Naive thymus-derived CD4-positive, alpha-beta T cell (primary cell): ENCODE measurements around the gene ZNF679. TPM values are rescaled to one million over a fixed set of nuclear protein-coding genes. Genes with fewer than 3 reads are reported as not detected.
"Not testable (repeated sequence)": the region's sequence is repeated elsewhere in the genome, so short reads cannot be mapped to it uniquely, and the experiment has no call there.

ENCODE experiments used
- ATAC-seq: fragments of 150-1000 bp; cut with Tn5 transposase; 2 replicates; pipeline ENCODE4 v1.10.0; 2021; ENCODE audit warnings: mild to moderate bottlenecking, moderate library complexity
- CTCF ChIA-PET: fragments of 350-600 bp; sonication (Branson Sonifier 250); formaldehyde crosslinking; loops from one replicate; lab custom pipeline; 2021; ENCODE audit warnings: antibody characterized with exemption; lab: Charles Lee
- POLR2A ChIA-PET: fragments of 350-600 bp; sonication (Branson Sonifier 250); formaldehyde crosslinking; loops from one replicate; lab custom pipeline; 2021; ENCODE audit warnings: antibody characterized with exemption, inconsistent platforms; lab: Charles Lee
- DNase-seq, 9 donors: peaks; one replicate each; pipeline versions ENCODE4 v3.0.0 to v3.0.0-alpha.2; 2020 to 2022; ENCODE audit warnings: mixed read lengths in 1 of 9
- H3K27ac ChIP-seq: one replicate; pipeline ENCODE4 v1.7.0; 2013; ENCODE audit warnings: mild to moderate bottlenecking, low read depth, low read length, moderate library complexity
- H3K27me3 ChIP-seq, 2 donors: one replicate each; pipeline ENCODE4 v1.7.0; 2013; ENCODE audit warnings: low read length in 2 of 2, mild to moderate bottlenecking in 2 of 2, moderate library complexity in 2 of 2; ENCODE audit not compliant: control insufficient read depth in 2 of 2, insufficient read depth in 2 of 2
- H3K36me3 ChIP-seq, 3 experiments: 1 replicate in 2 of 3; 2 replicates in 1 of 3; pipeline ENCODE4 v1.7.0; 2013; ENCODE audit warnings: low read length in 3 of 3, mild to moderate bottlenecking in 3 of 3, moderate library complexity in 1 of 3; ENCODE audit not compliant: insufficient read depth in 3 of 3, control insufficient read depth in 2 of 3
- H3K4me1 ChIP-seq, 2 donors: one replicate each; pipeline ENCODE4 v1.7.0; 2013; ENCODE audit warnings: low read length in 2 of 2, mild to moderate bottlenecking in 2 of 2, moderate library complexity in 1 of 2; ENCODE audit not compliant: control insufficient read depth in 2 of 2, insufficient read depth in 2 of 2
- H3K4me3 ChIP-seq: 2 replicates; pipeline ENCODE4 v1.7.0; 2013; ENCODE audit warnings: mild to moderate bottlenecking, low read length
- H3K9me3 ChIP-seq, 3 experiments: 1 replicate in 2 of 3; 2 replicates in 1 of 3; pipeline ENCODE4 v1.7.0; 2013; ENCODE audit warnings: low read length in 3 of 3; ENCODE audit not compliant: control insufficient read depth in 2 of 3
- H3K27ac Mint-ChIP-seq, 9 donors: one replicate each; pipeline ENCODE4 v1.8.0; 2020 to 2022; ENCODE audit warnings: mixed read lengths in 9 of 9, mild to moderate bottlenecking in 8 of 9, moderate library complexity in 5 of 9, inconsistent platforms in 2 of 9
- H3K27me3 Mint-ChIP-seq, 5 donors: one replicate each; pipeline ENCODE4 v1.8.0; 2021 to 2022; ENCODE audit warnings: mixed read lengths in 5 of 5, mild to moderate bottlenecking in 1 of 5
- H3K36me3 Mint-ChIP-seq, 5 donors: one replicate each; pipeline ENCODE4 v1.8.0; 2020 to 2022; ENCODE audit warnings: mixed read lengths in 5 of 5, mild to moderate bottlenecking in 3 of 5, inconsistent platforms in 1 of 5
- H3K4me1 Mint-ChIP-seq, 7 donors: one replicate each; pipeline ENCODE4 v1.8.0; 2020 to 2022; ENCODE audit warnings: mixed read lengths in 7 of 7, mild to moderate bottlenecking in 3 of 7, inconsistent platforms in 1 of 7
- H3K4me3 Mint-ChIP-seq, 10 donors: one replicate each; pipeline ENCODE4 v1.8.0; 2020 to 2022; ENCODE audit warnings: mild to moderate bottlenecking in 10 of 10, mixed read lengths in 10 of 10, moderate library complexity in 6 of 10, inconsistent platforms in 2 of 10
- H3K9me3 Mint-ChIP-seq, 11 donors: one replicate each; pipeline ENCODE4 v1.8.0; 2020 to 2022; ENCODE audit warnings: mixed read lengths in 11 of 11, mild to moderate bottlenecking in 4 of 11, inconsistent platforms in 1 of 11, moderate library complexity in 1 of 11
- intact Hi-C, 2 donors: fragments of 100-400 bp; cut with micrococcal nuclease; formaldehyde crosslinking; loops; one replicate each; pipeline ENCODE4 v1.15.1; 2023
- polyA plus RNA-seq, 2 donors: library from polyadenylated mRNA; unstranded; fragments of 300-500 nt; fragmentation: Illumina TruSeq; gene quantifications; one replicate each; pipeline ENCODE4 v1.2.3, GENCODE V29; 2021
- total RNA-seq, 6 experiments: library from RNA in 5 of 6; stranded (reverse) in 5 of 6; gene quantifications; 1 replicate in 5 of 6; 2 replicates in 1 of 6; pipeline ENCODE4 v1.2.3 and lab custom pipeline; 2021 to 2026

ZNF679 gene
- total and polyA plus RNA-seq, 7 experiments from 2014 or later = not detected

DNA sequence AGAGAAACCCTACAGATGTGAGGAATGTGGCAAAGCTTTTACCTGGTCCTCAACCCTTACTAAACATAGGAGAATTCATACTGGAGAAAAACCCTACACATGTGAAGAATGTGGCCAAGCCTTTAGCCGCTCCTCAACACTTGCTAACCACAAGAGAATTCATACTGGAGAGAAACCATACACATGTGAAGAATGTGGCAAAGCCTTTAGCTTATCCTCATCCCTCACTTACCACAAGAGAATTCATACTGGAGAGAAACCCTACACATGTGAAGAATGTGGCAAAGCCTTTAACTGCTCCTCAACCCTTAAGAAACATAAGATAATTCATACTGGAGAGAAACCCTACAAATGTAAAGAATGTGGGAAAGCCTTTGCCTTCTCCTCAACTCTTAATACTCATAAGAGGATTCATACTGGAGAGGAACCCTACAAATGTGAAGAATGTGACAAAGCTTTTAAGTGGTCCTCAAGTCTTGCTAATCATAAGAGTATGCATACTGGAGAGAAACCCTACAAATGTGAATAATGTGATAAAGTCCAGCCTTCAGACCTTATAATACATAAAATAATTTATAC is 38.2 kb downstream of the ZNF679 start:
- intact Hi-C loops = no loop called here
- Histone ChIP-seq H3K9me3 (peaks cover 0 to 38% (median 0%) of the 10 kb centered on the region in 3 experiments), H3K4me3 (no peak overlapping the region), H3K27me3 (no peaks in the 10 kb centered on the region), H3K36me3 (no peaks in the 10 kb centered on the region), H3K27ac (no peak overlapping the region), H3K4me1 (no peaks in the 10 kb centered on the region)
- Mint-ChIP-seq H3K27ac (no peak overlapping the region), H3K27me3 (no peaks in the 10 kb centered on the region), H3K9me3 (peaks cover 5 to 79% (median 34%) of the 10 kb centered on the region in 11 donors), H3K36me3 (peaks cover 0 to 7% (median 4%) of the 10 kb centered on the region in 5 donors), H3K4me3 (no peak overlapping the region), H3K4me1 (no peaks in the 10 kb centered on the region)
- ATAC-seq (no peak), DNase-seq (no peak)
- CTCF ChIA-PET = no interaction called here
- POLR2A ChIA-PET = no interaction called here

- peaks cover 0 to 1% (median 0%) of the 10 kb centered on the region in 5 donors for H3K36me3 Mint-ChIP-seq
- H3K9me3 Mint-ChIP-seq = peaks cover 4 to 51% (median 16%) of the 10 kb centered on the region in 11 donors
- Histone ChIP-seq H3K36me3 (no peaks in the 10 kb centered on the region), H3K9me3 (no peaks in the 10 kb centered on the region), H3K27ac (no peak overlapping the region), H3K27me3 (no peaks in the 10 kb centered on the region), H3K4me3 (no peak overlapping the region), H3K4me1 (no peaks in the 10 kb centered on the region)
- H3K4me1 Mint-ChIP-seq = no peaks in the 10 kb centered on the region
- ChIA-PET POLR2A (no interaction called here), CTCF (no interaction called here)
- DNase-seq (no peak), ATAC-seq (no peak)
- intact Hi-C loops = no loop called here
- no peak overlapping the region for H3K4me3 Mint-ChIP-seq
- no peak overlapping the region for H3K27ac Mint-ChIP-seq
- H3K27me3 Mint-ChIP-seq = no peaks in the 10 kb centered on the region
Measured at GRCh38 chr7:64277630-64278029, 49.4 kb downstream of the ZNF679 start.

GRCh38 chr7:64294701-64295420 is 66.6 kb downstream of the ZNF679 start:
- CTCF ChIA-PET = no interaction called here
- no peak overlapping the region for H3K27ac Mint-ChIP-seq
- H3K36me3 Mint-ChIP-seq = no peaks in the 10 kb centered on the region
- POLR2A ChIA-PET = no interaction called here
- Histone ChIP-seq H3K27me3 (no peaks in the 10 kb centered on the region), H3K4me3 (no peak overlapping the region), H3K36me3 (no peaks in the 10 kb centered on the region), H3K27ac (no peak overlapping the region), H3K9me3 (no peaks in the 10 kb centered on the region), H3K4me1 (no peaks in the 10 kb centered on the region)
- intact Hi-C loops = no loop called here
- DNase-seq = no peak
- H3K27me3 Mint-ChIP-seq = no peaks in the 10 kb centered on the region
- H3K4me3 Mint-ChIP-seq = no peak overlapping the region
- ATAC-seq = no peak
- no peaks in the 10 kb centered on the region for H3K4me1 Mint-ChIP-seq
- peaks cover 0 to 40% (median 0%) of the 10 kb centered on the region in 11 donors for H3K9me3 Mint-ChIP-seq

GRCh38 chr7:64297418-64297817 is 69.1 kb downstream of the ZNF679 start:
- intact Hi-C loops, H3K4me3 Mint-ChIP-seq: not testable (repeated sequence)

GRCh38 chr7:64300641-64301405 is 72.5 kb downstream of the ZNF679 start:
- H3K4me1 Mint-ChIP-seq = peaks cover 0 to 2% (median 0%) of the 10 kb centered on the region in 7 donors
- intact Hi-C loops = no loop called here
- Histone ChIP-seq H3K4me3 (no peak overlapping the region), H3K36me3 (no peaks in the 10 kb centered on the region), H3K9me3 (no peaks in the 10 kb centered on the region), H3K27me3 (no peaks in the 10 kb centered on the region), H3K27ac (no peak overlapping the region), H3K4me1 (no peaks in the 10 kb centered on the region)
- no peaks in the 10 kb centered on the region for H3K36me3 Mint-ChIP-seq
- ChIA-PET CTCF (no interaction called here), POLR2A (no interaction called here)
- H3K4me3 Mint-ChIP-seq = no peak overlapping the region
- ATAC-seq (no peak), DNase-seq (no peak)
- peaks cover 0 to 31% (median 0%) of the 10 kb centered on the region in 11 donors for H3K9me3 Mint-ChIP-seq
- no peaks in the 10 kb centered on the region for H3K27me3 Mint-ChIP-seq
- H3K27ac Mint-ChIP-seq = no peak overlapping the region

More at GRCh38 chr7:64297418-64297817, 69.1 kb downstream of the ZNF679 start:
- H3K36me3 ChIP-seq, ATAC-seq, H3K27ac ChIP-seq, H3K9me3 ChIP-seq, H3K36me3 Mint-ChIP-seq, H3K4me3 ChIP-seq, H3K27ac Mint-ChIP-seq, H3K27me3 ChIP-seq, H3K27me3 Mint-ChIP-seq, H3K4me1 ChIP-seq, POLR2A ChIA-PET, CTCF ChIA-PET, DNase-seq, H3K4me1 Mint-ChIP-seq: not testable (repeated sequence)
- peaks cover 0 to 40% (median 0%) of the 10 kb centered on the region in 11 donors for H3K9me3 Mint-ChIP-seq

- Histone ChIP-seq H3K4me1 (peaks cover 0 to 13% of the 10 kb centered on the region in 2 donors), H3K4me3 (peak overlapping the region; percentile 95), H3K9me3 (no peaks in the 10 kb centered on the region), H3K36me3 (no peaks in the 10 kb centered on the region), H3K27me3 (no peaks in the 10 kb centered on the region), H3K27ac (peak overlapping the region; percentile 83)
- ChIA-PET CTCF (interaction anchor here (0.6 to 1.4 kb wide), 3 partner anchors 256 to 1573 kb away, joined by 3 read pairs; partner anchors contain the start of gene ZNF680), POLR2A (interaction anchor here (0.6 to 1.8 kb wide), 11 partner anchors 8 to 731 kb away, joined by 3 to 13 read pairs (median 8); partner anchors contain the start of genes ERV3-1, ZNF107, ZNF138 and ZNF273)
- ATAC-seq = peak; percentile 99
- intact Hi-C loops = loop anchor here (1.0 to 5.0 kb wide), 13 partner anchors 8 to 1675 kb away; partner anchors contain the start of genes ERV3-1 (in 2 of the 2), VKORC1L1 (in 2 of the 2), ZNF107 (in 2 of the 2) and ZNF138 (in 2 of the 2)
- peak; percentile 76 to 95 (median 93) for DNase-seq
- H3K4me3 Mint-ChIP-seq = peak overlapping the region; percentile 90 to 100 (median 96)
- H3K9me3 Mint-ChIP-seq = no peaks in the 10 kb centered on the region
- H3K27ac Mint-ChIP-seq = peak overlapping the region; percentile 94 to 99 (median 97)
- no peaks in the 10 kb centered on the region for H3K27me3 Mint-ChIP-seq
- peaks cover 13 to 30% (median 19%) of the 10 kb centered on the region in 7 donors for H3K4me1 Mint-ChIP-seq
- H3K36me3 Mint-ChIP-seq = peaks cover 0 to 4% (median 0%) of the 10 kb centered on the region in 5 donors
Measured at GRCh38 chr7:64307254-64308015, 79.2 kb downstream of the ZNF679 start.
